Fibroblast of skin of left biceps (primary cell): Measurements from ENCODE around the gene OR2T34.
"Not testable (repeated sequence)": the region's sequence is repeated elsewhere in the genome, so short reads cannot be mapped to it uniquely, and the experiment has no call there.

ENCODE experiments used
- DNase-seq, 2 experiments: peaks; one replicate each; pipeline ENCODE4 v3.0.0-alpha.2; 2013; ENCODE audit warnings: low read depth in 2 of 2

The OR2T34 gene, protein sequence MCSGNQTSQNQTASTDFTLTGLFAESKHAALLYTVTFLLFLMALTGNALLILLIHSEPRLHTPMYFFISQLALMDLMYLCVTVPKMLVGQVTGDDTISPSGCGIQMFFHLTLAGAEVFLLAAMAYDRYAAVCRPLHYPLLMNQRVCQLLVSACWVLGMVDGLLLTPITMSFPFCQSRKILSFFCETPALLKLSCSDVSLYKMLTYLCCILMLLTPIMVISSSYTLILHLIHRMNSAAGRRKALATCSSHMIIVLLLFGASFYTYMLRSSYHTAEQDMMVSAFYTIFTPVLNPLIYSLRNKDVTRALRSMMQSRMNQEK

GRCh38 chr1:248574657-248575056 is at the start of gene OR2T34:
Gene OR2T34 (minus strand): TSS chr1:248574757. CDS start chr1:248574757, 0 bp downstream.
- DNase-seq, result not testable (repeated sequence)

DNA sequence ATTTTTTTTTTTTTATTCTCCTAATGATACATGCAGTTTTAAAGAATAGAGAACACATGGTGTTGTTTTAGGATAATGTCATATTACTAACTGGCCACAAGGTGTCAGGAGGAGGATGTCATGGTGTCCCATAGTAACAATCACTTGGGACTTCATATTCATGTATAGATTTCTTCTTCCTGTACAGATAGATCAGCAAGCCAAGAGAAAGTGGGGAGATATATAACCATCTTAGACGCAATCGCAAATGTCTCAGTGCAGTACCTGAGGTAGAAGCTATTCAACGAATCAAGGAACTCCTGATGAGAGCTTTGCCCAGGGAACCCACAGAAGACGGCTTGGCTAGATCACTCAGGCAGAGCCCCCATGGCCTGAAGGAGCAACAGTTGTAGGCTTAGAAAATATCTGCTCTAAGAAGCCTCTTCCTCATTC is 48.0 kb upstream of the OR2T34 start:
- DNase-seq, result no peak

- DNase-seq, result no peak
Observed at GRCh38 chr1:248621770-248622169, 47.2 kb upstream of the OR2T34 start.

DNA sequence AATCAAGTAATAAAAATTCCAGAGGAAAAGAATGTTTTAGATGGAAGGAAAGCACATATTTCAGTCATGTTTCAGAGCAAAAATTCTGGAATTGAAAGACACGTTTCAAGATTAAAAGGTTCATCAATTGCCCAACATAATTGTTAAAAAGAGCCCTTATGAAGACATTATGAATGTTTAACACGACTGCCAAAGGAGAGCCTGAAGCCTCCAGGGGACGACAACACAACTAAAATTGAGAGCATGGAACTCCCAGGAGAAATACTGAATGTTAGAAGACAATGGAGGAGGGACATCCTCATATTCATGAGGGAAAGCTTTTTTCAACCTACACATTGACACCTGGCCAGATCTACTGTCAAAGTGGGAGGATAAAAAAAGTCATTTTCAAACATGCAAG is 44.3 kb upstream of the OR2T34 start:
- no peak for DNase-seq

DNA sequence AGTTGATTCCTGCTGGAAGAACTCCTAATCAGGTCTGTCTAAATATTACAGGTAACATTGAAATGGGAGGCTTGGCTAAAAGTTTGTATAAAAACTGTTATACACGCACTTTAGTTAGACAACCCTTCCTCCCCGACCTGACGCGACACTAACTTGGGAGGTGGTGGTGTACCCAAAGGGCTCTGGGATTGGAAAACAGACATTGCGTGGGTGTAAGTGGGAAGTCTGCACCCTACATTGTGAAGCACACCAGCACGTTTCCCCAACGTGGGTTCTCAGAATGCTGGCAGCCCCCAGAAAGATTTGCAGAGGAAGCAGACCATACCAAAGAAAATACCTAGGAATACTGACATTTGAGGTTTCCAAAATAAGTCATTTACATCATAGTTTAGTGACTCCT is 43.6 kb upstream of the OR2T34 start:
- DNase-seq, result no peak

DNA sequence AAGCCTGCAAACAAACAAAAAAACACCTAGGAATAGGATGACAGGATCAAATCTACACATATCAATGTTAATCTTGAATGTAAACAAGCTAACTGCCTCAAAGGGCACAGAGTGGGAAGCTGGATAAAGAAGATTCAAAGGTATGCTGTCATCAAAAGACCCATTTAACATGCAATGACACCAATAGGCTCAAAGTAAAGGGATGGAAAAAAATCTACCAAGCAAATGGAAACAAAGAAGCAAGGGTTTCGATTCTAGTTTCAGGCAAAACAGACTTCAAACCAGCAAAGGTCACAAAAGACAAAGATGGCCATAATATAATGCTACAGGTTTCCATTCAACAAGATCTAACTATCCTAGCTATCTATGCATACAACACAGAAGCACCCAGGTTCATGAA is 39.2 kb upstream of the OR2T34 start:
- DNase-seq, result no peak

GRCh38 chr1:248611883-248612414 is 37.4 kb upstream of the OR2T34 start:
- no peak for DNase-seq

DNA sequence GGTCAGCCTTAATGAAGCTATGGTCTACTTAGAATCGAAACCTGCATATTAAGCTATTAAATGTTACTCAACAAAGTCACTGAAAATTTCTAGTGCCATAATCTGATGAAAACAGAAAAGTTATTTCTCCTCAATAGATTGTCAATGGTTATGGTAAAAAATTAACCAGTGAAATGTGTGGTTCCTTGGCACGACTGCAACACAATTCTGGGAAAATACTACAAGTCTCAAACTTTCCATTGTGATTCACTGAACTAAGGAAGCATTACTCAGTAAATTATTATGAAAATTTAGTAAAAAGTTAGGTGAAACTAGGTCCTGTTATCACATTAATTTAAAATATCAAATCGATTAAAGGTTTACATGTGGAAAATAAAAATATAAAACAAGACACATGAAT is 35.7 kb upstream of the OR2T34 start:
- DNase-seq, result no peak

DNA sequence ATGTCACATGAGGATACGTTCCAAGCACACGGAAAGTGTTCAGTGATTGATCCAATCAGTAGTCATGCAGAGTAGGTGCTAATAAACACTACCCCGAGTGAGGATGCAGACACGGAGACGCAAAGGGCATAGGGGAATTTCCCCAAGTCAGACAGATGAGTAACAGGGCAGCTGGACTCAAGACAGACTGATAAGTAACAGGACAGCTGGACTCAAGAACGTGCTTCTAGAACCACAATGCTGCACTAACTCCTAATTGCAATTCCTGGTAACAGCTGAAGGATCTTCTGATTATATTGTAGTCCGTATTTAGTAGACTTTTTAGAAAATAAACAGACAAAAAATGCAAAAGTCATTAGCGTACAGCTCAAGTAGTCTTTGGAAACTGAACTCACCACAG is 24.8 kb upstream of the OR2T34 start:
- no peak for DNase-seq

GRCh38 chr1:248597589-248597988 is 23.0 kb upstream of the OR2T34 start, which contains the start of gene OR2T10:
Gene OR2T10 (minus strand): TSS chr1:248597700. CDS start chr1:248593768, 3,932 bp downstream.
- DNase-seq, result no peak

GRCh38 chr1:248596615-248597014 is 22.1 kb upstream of the OR2T34 start:
- DNase-seq, result no peak

GRCh38 chr1:248593226-248593625 is 18.7 kb upstream of the OR2T34 start:
- no peak for DNase-seq

- no peak for DNase-seq
Observed at GRCh38 chr1:248592655-248593054, 18.1 kb upstream of the OR2T34 start.

GRCh38 chr1:248590055-248590454 is 15.5 kb upstream of the OR2T34 start:
- DNase-seq, result no peak

GRCh38 chr1:248589334-248589733 is 14.8 kb upstream of the OR2T34 start:
- DNase-seq, result no peak

GRCh38 chr1:248585266-248585665 is 10.7 kb upstream of the OR2T34 start:
- DNase-seq, result no peak

DNA sequence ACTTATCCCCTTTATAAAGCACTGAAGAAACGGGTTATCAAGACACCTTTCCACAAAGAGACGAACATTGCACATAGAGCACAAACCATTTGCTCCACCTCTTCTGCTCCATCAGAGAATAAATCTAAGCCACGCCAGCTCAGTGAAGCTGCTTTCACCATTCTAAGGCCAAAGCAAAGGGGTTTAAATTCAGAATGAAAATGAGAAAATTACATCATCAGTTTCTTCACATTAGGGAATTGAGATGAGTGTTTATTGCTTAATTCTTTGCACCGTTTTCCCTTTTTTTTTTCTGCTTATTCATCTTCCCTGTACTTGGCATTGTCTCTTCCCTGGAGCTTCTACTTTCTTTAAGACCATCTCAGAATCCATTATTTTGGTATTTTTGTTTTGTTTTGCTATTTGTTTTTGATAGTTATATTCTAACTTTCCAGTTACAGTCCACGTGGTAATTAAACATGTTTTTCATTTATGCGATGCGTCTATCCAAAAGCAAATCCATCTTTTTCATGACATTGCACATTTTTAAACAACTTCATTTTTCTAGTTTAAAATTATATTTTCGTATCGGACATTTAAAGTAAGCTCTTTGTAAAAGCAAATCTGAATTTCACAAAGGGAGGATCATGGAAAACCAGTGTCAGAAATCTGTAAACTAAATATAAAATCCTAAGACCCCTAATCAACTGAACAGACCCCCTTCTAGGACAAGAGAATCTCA is 1.9 kb upstream of the OR2T34 start:
- no peak for DNase-seq

- not testable (repeated sequence) for DNase-seq
Observed at GRCh38 chr1:248573856-248574255, 701 bp downstream of the OR2T34 start.

DNA sequence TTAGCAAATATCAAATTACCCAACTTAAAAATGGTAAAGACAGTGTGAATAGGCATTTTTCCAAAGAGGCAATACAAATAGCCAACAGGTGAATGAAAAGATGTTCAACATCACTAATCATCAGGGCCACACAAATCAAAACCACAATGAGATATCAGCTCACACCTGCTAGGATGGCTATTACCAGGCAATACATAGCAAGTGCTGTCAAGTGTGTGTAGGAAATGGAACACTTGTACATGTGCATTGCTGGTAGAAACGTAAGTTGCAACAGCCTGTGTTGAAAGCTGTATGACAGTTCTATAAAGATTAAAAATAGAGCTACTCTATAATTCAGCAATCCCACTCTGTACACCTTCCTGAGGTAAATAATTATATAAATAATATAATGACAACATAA is 2.5 kb downstream of the OR2T34 start:
- not testable (repeated sequence) for DNase-seq

- not testable (repeated sequence) for DNase-seq
Observed at GRCh38 chr1:248570811-248571210, 3.7 kb downstream of the OR2T34 start.

- DNase-seq, result not testable (repeated sequence)
Observed at GRCh38 chr1:248569049-248569448, 5.5 kb downstream of the OR2T34 start.

DNA sequence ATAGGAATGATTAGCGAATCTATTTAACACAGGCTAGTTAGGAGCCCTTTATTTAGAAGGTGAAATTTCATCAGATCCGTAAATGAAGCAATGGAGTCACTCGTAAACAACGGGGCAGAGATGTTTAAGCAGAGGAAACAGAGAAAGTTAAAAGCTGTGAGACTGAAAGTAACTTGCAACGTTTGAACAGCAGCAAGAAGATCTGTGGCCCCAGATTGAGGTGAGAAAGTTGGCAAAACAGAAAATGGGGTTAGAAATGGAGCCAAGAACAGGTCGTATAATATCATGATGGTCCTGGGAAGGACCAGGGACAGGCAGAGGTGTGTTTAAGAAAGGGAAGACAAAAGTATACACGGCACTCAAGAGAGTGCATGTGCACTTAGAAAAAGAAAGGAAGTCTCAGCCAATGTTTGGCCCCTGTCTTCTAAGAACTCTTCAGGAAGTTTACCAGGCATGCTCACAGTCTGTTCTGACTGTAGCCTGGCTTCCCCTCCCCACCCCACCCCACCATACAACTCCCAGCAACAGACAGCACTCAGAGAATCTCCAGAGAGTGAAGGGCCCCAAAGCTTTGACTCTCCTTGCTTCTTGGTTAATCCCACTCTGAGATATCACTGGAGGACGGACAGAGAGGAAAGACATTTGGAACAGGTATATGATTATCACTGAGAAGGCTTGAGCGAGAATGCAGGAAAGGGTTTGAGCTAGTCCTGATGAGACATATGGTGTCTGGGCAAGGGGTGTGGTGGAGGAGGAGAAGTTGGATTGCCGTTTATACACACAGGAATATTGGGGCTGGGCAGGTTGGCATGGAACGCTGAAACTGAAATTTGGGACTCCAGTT is 8.8 kb downstream of the OR2T34 start:
- not testable (repeated sequence) for DNase-seq
